Measurements from ENCODE around the gene MSI2.

DNA sequence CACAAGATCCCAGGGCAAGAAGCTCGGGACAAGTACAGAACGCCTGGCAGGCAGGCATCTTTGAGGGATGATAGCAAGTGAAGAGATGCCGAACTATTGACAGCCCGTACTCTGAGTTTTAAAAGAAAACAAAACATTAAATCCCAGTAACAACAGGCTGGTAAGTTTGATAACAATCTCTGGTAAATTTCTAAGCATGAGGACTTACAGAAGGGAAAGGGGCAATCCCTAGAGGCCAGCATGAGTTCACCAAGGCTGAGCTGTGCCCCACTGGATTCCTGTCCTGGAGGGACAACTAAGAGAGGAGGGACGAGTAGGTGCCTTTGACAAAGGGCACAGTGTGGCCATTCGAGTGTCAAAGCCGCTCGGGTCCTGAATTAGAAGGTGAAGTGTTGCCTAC lies 462.6 kb downstream of the MSI2 start:
- TF ChIP-seq POLR2AphosphoS5 (IDR thresholded peaks at IDR 0.05; ENCODE audit: borderline replicate concordance, low read depth, low read length), result no peak
- TF ChIP-seq EZH2 (IDR thresholded peaks at IDR 0.05), result no peak

Data from SK-N-MC (cell line).